ENCODE measurements around the gene ANK2.

DNA sequence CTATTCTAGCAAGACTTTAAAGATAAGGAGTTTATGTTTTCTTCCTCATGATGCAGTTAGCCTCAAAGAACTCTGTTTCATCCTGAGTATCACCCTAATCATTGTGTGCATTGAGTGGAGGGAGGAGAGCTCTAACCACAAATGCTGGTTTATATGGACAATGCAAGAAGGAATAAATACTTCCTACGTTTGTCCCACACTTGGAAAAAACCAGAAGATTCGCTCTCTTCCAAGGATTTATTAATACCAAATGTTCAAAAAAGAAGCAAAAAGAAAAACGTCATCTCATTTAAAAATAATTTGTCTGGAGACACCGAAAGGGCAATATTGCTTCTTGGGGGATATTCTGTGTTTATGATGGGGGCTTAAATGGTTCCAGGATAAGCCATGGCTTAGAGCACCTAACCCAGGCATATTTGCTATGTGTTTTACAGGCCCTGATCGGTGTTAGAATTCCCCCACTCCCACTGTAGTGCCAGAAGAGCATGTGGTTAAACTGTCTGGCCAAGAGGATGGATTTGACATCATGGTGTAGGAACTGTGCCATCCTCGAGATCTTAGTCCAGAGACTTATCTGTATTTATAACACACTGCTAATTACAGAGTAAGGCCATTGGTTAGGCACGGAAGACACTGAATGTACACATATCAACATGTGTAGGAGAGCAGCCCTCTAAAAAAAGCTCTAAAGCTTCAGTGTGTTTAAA, 227.2 kb downstream of the ANK2 start:
- TF ChIP-seq, protein P1, sequence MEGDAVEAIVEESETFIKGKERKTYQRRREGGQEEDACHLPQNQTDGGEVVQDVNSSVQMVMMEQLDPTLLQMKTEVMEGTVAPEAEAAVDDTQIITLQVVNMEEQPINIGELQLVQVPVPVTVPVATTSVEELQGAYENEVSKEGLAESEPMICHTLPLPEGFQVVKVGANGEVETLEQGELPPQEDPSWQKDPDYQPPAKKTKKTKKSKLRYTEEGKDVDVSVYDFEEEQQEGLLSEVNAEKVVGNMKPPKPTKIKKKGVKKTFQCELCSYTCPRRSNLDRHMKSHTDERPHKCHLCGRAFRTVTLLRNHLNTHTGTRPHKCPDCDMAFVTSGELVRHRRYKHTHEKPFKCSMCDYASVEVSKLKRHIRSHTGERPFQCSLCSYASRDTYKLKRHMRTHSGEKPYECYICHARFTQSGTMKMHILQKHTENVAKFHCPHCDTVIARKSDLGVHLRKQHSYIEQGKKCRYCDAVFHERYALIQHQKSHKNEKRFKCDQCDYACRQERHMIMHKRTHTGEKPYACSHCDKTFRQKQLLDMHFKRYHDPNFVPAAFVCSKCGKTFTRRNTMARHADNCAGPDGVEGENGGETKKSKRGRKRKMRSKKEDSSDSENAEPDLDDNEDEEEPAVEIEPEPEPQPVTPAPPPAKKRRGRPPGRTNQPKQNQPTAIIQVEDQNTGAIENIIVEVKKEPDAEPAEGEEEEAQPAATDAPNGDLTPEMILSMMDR (IDR thresholded peaks at IDR 0.05): no peak
- no peak for TF ChIP-seq POLR2AphosphoS5 (IDR thresholded peaks at IDR 0.05)

All from upper lobe of left lung (tissue), 4 donors.